GM12874 (cell line): ENCODE measurements around the gene NPAS2.

ENCODE experiments used
- CTCF ChIP-seq: IDR thresholded peaks from 2 replicates; pipeline ENCODE4 v1.5.1; 2011; ENCODE audit warnings: low read depth, mild to moderate bottlenecking, control low read depth, low read length, moderate library complexity; ENCODE audit not compliant: insufficient read depth

Gene NPAS2

GRCh38 chr2:100953406-100954043 is 133.6 kb downstream of the NPAS2 start:
- no peak for TF ChIP-seq CTCF

GRCh38 chr2:100954044-100954420 is 134.1 kb downstream of the NPAS2 start:
- no peak for TF ChIP-seq CTCF

- TF ChIP-seq CTCF = no peak
Observed at GRCh38 chr2:100955226-100955625, 135.3 kb downstream of the NPAS2 start.

GRCh38 chr2:100956081-100956480 is 136.1 kb downstream of the NPAS2 start:
- no peak for TF ChIP-seq CTCF

GRCh38 chr2:100957996-100958653 is 138.2 kb downstream of the NPAS2 start:
- TF ChIP-seq CTCF = no peak

- TF ChIP-seq CTCF = no peak
Observed at GRCh38 chr2:100959225-100959880, 139.4 kb downstream of the NPAS2 start.

- no peak for TF ChIP-seq CTCF
Observed at GRCh38 chr2:100960688-100961087, 140.7 kb downstream of the NPAS2 start.
